ENCODE measurements around the gene ASAP3. TPM values are rescaled to one million over a fixed set of nuclear protein-coding genes. Genes with fewer than 3 reads are reported as not detected.

The ASAP3 gene
- total and polyA plus RNA-seq, 2 donors (not counting 3 experiments of a cell fraction or from before 2014, with no cell fraction given): 12.5 to 14.2 TPM

- H3K27ac ChIP-seq (ENCODE audit: insufficient read depth, low read depth, low read length): no peak overlapping the region
- BruUV-seq (replicated peaks): no TSS peak
- no peak for TF ChIP-seq POLR2A (IDR thresholded peaks at IDR 0.05; ENCODE audit: low read depth, low read length)
- TF ChIP-seq MYC (IDR thresholded peaks at IDR 0.05; ENCODE audit: low read depth, low read length): no peak
- no peak for TF ChIP-seq FOS (IDR thresholded peaks at IDR 0.05; ENCODE audit: borderline replicate concordance, insufficient read depth, low read length)
- TF ChIP-seq POLR2AphosphoS5 (IDR thresholded peaks at IDR 0.05; ENCODE audit: insufficient read depth, low read depth, low read length): no peak
- TF ChIP-seq JUN (IDR thresholded peaks at IDR 0.05; ENCODE audit: borderline replicate concordance, insufficient read depth, insufficient read length, low read depth): no peak
- TF ChIP-seq GATA2 (IDR thresholded peaks at IDR 0.05; ENCODE audit: insufficient read depth, insufficient read length, low read depth, low read length): no peak
- no peak for TF ChIP-seq EZH2 (IDR thresholded peaks at IDR 0.05; ENCODE audit: borderline replicate concordance, low read depth, low read length, severe bottlenecking)
- TF ChIP-seq, protein P1, sequence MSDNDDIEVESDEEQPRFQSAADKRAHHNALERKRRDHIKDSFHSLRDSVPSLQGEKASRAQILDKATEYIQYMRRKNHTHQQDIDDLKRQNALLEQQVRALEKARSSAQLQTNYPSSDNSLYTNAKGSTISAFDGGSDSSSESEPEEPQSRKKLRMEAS (IDR thresholded peaks at IDR 0.05; ENCODE audit: insufficient read depth, insufficient read length): no peak
- TF ChIP-seq, protein P2, sequence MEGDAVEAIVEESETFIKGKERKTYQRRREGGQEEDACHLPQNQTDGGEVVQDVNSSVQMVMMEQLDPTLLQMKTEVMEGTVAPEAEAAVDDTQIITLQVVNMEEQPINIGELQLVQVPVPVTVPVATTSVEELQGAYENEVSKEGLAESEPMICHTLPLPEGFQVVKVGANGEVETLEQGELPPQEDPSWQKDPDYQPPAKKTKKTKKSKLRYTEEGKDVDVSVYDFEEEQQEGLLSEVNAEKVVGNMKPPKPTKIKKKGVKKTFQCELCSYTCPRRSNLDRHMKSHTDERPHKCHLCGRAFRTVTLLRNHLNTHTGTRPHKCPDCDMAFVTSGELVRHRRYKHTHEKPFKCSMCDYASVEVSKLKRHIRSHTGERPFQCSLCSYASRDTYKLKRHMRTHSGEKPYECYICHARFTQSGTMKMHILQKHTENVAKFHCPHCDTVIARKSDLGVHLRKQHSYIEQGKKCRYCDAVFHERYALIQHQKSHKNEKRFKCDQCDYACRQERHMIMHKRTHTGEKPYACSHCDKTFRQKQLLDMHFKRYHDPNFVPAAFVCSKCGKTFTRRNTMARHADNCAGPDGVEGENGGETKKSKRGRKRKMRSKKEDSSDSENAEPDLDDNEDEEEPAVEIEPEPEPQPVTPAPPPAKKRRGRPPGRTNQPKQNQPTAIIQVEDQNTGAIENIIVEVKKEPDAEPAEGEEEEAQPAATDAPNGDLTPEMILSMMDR (IDR thresholded peaks at IDR 0.05; ENCODE audit: extremely low read depth in 1 of 2, insufficient read depth in 1 of 2, low read depth in 1 of 2, low read length in 2 of 2): no peak
- dilution Hi-C loops (cut with MboI; ENCODE audit: extremely low pct_ligation_motif_present, low sequenced_read_pairs) (no loop called here), intact Hi-C loops (cut with micrococcal nuclease) (loop anchor here (1.0 kb wide), 1 partner anchor 62 kb away; the partner anchor contains the start of gene ASAP3)
- H3K9ac ChIP-seq (replicated peaks; ENCODE audit: extremely low read depth, insufficient read depth, low read length): no peak overlapping the region
- peak overlapping the region; percentile 6 for H3K4me2 ChIP-seq (ENCODE audit: insufficient read depth, low read length)
- ChIA-PET CTCF (interaction anchor here (0.9 to 2.1 kb wide), 11 partner anchors 10 to 215 kb away, joined by 3 to 8 read pairs (median 4); partner anchors contain the start of genes ASAP3 and ZNF436), POLR2A (no interaction called here)
- peak overlapping the region; percentile 87 for H2AFZ ChIP-seq (ENCODE audit: low read depth, low read length)
- peaks cover 0 to 10% of the 10 kb centered on the region in 2 experiments for H3K27me3 ChIP-seq (ENCODE audit: control insufficient read depth in 2 of 2, insufficient read depth in 2 of 2, low read length in 2 of 2)
- H3K9me3 ChIP-seq (replicated peaks; ENCODE audit: control insufficient read depth, insufficient read depth, low read length): no peaks in the 10 kb centered on the region
- no peaks in the 10 kb centered on the region for H3K36me3 ChIP-seq (ENCODE audit: control insufficient read depth in 2 of 2, extremely low read depth in 1 of 2, insufficient read depth in 2 of 2, low read length in 2 of 2)
- no peak overlapping the region for H3K4me3 ChIP-seq (replicated peaks in 1 of 3; ENCODE audit: insufficient read depth in 1 of 3, low read depth in 1 of 3, low read length in 3 of 3)
- no peaks in the 10 kb centered on the region for H3K9me1 ChIP-seq (replicated peaks; ENCODE audit: control insufficient read depth, extremely low read depth, insufficient read depth, low read length)
- peaks cover 12% of the 10 kb centered on the region for H3K4me1 ChIP-seq (ENCODE audit: control insufficient read depth, extremely low read depth, insufficient read depth, low read length)
- H3K79me2 ChIP-seq (ENCODE audit: control insufficient read depth, insufficient read depth, low read length): no peaks in the 10 kb centered on the region
- FAIRE-seq (peak; percentile 85), DNase-seq (ENCODE audit: low read depth, low spot score) (peak; percentile 50)
- no peaks in the 10 kb centered on the region for H4K20me1 ChIP-seq (replicated peaks; ENCODE audit: control insufficient read depth, extremely low read depth, insufficient read depth, low read length)
These were observed 61.6 kb downstream of the ASAP3 start for GRCh38 chr1:23422241-23422877.

All from endothelial cell of umbilical vein (primary cell).